Measurements from ENCODE around the gene XRCC4.

XRCC4 gene

DNA sequence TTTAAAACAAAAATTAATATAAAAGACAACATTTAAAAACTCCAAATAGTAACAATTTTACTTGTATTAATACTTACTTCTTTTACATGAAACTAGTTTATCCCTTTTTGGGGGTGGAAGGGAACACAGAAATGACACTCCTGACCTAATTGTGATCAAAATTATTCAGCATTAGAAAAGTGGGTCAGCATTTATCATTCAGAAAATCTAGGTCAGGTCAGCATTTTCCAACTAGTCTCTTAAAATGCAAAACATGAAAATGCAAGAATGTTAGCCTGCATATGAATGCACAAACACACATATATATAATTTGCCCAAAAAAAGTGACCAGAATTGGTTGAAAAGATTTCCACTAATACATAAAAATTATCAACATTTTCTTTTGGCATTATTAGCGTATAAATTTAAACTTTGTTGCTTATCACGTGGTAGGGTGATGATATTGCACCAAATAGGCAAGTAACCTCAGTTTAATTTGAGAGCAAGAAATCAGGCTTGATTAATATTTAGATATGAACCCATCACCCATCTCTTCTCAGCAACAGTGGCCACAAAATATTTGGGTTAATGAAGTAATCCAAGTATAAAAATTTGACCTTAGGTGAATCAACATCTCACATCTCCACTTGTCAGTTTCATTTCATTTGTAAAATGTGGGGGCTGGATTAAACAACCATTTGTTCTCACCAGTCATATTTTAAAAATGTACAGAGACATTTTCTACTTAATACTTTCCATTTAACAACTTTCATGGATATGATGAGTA lies 5.9 kb upstream of the XRCC4 start:
- no peak for DNase-seq (ENCODE audit: low read depth in 2 of 3, low spot score in 1 of 3)

DNA sequence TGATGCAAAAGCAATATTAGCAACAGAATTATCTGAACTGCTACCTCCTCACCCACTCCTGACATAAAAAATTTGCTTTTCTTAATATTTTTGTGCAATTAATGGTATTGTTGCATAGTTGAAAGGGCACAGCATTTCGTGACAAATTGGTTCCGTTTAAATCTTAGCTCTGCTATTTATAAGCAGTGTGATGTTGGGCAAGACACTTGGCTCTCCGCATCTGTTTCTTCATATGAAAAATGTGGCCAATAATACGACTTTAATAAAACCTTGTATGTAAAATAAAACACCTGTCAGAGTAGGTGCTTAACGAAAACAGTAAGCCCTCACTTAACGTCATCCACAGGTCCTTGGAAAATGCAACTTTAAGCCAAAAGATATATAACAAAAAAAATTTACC lies 4.4 kb upstream of the XRCC4 start:
- DNase-seq (ENCODE audit: low read depth in 2 of 3, low spot score in 1 of 3), result no peak

DNA sequence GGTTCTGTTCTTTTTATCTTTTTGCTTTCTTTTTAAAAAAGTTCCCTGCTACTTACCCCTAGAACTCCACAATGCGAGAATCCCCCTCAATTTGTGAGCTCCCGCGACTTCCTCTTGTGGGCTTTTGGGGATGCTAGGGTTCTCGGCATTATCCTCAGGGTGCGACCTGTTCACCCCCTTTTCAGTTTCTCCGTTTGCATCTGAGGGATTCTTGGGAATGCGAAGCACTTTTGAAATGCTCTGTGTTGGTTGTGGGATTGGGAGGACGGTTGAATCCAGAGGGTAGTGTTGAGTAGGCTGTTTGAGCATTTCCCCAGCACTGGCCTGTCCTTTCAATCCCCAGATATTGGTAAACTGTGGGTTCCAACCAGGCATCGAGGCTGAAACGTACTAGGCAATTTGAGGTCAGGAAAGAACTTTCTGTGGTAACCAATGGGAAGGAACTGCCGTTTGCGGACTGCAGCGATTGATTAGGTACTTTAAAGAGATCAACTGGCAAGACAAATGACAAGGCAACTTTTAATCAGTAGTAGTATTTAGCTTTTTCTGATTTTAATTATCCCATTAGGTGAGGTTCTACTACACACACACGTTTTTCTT lies 415 bp downstream of the XRCC4 start:
- DNase-seq (ENCODE audit: low read depth in 2 of 3, low spot score in 1 of 3), result peak in 1 of 3 donors; percentile 5

DNA sequence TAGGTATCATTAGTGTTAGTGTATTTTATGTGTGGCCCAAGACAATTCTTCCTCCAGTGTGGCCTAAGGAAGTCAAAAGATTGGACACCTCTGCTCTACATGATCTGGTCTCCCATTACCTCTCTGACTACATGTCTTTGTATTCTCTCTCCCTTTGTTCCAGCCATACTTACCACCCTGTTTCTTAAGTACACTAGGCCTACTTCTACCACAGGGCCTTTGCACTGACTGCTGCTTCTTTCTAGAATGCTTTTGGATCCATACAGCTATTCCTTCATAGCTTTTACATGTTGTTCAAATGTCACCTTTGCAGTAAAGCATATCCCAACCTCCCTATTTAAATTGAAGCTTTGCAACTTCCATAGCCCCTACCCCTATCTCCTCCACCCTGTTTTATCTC lies 5.4 kb downstream of the XRCC4 start:
- no peak for DNase-seq (ENCODE audit: low read depth in 2 of 3, low spot score in 1 of 3)

DNA sequence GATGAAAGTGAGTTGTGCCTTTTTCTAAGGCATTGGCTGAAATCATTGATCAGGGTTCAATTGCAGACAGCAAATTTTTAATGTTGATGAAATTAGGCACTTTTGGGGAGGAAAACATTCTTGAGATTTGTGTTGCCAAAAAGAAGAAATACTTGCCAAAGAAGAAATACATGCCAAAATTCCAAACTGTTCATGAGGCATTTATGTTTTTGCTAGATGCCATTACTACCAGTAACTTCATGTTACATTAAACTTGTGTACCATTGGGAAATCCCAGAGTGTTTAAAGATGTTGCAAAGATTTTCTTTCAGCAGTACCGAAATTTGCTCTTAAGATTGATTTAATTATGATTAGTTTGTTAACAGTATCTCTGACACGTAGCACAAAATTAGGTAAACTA lies 7.0 kb downstream of the XRCC4 start:
- no peak for DNase-seq (ENCODE audit: low read depth in 2 of 3, low spot score in 1 of 3)

DNA sequence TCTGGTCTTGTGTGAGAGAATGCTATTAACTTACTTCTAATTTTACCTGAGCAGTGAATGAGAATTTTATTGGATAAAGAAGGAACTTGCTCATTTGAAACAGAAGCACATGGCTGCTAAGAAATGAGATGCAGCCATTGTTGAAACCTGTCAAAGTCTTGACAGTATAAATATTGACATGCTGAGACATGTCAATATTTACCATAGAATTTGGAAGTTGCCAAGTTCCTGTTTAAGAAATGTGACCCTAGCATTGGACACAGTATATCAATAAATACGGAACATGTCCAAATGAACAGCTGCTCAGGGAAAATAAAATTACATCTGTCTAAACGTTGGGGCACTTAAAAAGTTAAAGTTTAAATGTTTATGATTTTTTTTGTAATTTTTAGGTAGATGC lies 7.8 kb downstream of the XRCC4 start:
- DNase-seq (ENCODE audit: low read depth in 2 of 3, low spot score in 1 of 3), result no peak

DNA sequence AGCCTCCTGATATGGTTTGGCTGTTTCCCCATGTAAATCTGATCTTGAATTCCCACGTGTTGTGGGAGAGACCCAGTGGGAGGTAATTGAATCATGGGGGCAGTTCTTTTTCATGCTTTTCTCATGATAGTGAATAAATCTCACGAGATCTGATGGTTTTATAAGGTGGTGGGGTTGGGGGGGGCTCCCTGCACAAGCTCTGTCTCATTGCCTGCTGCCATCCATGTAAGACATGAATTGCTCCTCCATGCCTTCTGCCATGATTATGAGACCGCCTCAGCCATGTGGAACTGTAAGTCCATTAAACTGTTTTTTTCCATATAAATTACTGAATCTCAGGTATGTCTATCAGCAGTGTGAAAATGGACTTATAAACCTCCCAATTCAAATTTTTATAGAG lies 12.8 kb downstream of the XRCC4 start:
- DNase-seq (ENCODE audit: low read depth in 2 of 3, low spot score in 1 of 3), result no peak

DNA sequence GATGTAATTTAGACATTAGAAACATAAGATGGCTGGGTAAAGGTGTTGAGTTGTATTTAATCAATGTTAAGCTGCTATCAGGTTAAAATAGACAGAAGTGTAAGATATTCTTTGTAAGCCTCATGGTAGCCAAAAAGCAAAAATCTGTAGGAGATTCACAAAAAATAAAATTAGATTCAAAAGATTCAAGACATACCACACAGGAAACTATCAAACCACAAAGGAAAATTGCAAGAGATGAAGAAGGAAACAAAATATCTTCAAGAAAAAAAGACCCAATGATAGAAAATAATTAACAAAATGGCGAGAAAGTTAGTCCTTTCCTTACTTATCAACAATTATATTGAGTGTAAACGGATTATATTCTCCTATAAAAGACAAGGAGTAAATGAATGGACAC lies 15.3 kb downstream of the XRCC4 start:
- no peak for DNase-seq (ENCODE audit: low read depth in 2 of 3, low spot score in 1 of 3)

DNA sequence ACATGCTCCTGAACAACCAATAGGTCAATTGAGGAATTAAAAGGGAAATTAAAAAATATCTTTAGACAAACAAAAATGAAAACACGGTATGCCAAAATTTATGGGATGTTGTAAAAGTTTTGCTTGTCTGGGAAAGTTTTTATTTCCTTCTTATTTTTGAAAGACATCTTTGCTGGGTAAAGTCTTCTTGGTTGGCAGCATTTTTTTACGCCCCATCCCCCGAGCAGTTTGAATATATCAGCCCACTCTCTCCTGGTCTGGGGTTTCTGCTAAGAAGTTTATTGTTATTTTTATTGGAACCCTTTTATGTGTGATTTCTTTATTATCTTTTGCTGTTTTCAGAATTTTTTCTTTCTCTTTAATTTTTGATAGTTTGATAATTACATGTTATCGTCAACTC lies 16.3 kb downstream of the XRCC4 start:
- no peak for DNase-seq (ENCODE audit: low read depth in 2 of 3, low spot score in 1 of 3)

DNA sequence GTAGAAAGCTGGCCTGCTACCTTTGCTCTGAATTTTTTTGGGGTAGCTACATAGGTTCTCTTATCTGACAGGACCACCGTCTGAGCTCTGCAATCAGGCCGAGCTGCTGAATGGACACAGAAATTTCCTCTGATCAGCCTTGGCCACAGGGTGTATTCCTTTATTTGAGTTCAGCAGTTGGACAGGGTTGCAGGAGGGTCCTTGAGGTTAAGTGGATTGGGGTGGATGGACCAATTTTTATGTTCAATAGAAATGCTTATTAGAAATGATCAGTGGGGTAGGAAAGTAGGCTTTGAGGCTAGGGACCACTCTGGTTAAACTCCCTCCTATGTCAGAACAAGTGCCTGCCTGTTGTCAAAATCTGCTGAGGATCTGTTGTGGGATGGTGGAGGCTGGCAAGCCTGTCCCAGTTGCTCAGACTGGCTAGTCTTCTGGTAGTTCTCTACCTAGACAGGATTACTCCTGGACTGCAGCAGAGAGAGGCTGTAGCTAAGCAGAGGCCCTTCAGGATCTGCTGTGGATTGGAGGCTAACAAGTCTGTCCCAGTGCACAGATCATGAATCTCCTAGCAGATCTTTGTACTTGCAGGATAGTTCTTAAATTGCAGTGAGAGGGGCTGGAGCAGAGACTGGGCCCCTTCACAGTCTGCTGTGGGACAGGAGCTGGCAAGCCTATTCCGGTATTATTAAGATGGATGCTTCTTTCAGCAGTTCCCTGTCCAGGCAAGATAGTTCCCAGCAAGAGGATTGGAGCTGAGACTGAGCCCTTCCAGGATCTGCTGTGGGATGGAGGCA lies 18.0 kb downstream of the XRCC4 start:
- DNase-seq (ENCODE audit: low read depth in 2 of 3, low spot score in 1 of 3), result no peak

DNA sequence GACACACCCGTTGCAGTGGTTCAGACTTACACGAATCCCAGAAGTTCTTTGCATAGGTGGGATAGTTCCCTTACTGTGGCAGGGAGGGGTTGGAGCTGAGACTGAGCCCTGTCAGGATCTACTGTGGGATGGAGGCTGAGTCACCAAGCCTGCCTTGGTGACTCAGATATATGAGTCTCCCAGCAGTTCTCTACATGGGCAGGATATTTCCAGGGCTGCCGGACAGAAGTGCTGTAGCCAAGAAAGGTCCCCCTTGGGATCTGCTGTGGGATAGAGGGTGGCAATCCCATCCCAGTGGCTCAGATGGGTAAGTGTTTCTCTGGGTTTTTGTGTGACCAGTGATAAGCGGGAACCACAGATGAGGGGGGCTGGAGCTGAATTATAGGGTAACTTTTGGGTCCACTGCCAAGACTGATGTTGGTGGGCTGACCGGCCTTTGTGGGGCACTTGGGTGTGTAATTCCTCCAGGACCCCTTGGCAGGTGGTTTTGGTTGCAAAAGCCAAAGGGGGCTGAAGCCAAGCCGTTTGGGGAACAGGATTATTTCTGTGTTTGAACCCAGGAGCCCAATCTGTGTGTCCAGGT lies 18.7 kb downstream of the XRCC4 start:
- no peak for DNase-seq (ENCODE audit: low read depth in 2 of 3, low spot score in 1 of 3)

DNA sequence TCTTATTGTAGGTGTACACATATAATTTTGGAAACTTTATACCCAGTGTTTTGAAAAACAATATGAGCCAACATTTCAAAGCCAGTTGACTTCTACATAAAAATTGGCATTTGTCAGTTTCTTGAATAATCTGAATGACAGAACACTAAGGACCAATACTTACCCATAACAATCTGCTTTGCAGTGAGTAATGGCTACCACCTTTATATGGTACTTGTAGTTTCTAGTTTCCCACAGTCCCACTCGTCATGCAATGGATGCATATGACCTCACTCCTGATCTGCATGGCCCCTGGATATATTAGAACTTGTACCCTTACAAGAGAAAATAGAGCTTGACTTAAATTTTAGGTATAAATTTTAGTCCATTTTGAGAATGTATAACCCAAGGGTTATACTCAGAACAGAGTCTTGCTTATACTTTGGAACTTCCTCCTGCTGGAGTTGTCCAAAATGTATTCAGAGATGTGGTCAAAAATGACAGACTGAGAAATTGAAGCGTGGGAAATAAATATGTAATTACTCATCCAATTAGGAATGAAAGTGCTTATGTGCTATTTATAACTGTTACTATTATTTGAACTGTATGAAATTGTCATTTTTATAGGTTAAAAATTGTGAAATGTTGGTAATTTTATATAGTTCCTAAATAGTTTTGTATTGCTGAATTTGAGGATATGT lies 19.5 kb downstream of the XRCC4 start:
- DNase-seq (ENCODE audit: low read depth in 2 of 3, low spot score in 1 of 3), result no peak

DNA sequence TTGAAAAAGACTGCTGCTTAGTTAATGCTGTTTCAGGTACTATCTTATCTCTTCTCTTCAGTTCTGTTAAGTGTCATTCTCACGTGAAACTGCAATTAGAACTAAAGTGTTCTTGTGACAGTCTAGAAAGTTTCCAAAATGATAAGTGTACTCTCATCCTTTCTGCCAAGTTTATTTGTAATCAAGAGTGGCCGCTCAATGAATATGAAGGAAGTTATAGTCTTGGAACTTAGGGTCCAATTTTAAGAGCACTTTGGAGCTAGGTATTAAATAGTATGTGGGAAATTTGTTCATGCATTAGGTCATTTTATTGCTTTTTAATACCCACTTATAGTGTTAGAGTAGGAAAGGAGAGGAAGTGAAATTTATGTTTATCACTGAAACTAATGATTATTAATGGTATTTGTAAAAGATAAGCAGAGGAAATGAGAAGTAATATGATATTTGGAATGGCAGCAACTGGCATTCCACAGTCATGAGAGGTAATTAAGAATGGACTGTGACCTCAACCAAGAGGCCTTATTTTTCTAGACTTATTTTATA lies 20.4 kb downstream of the XRCC4 start:
- no peak for DNase-seq (ENCODE audit: low read depth in 2 of 3, low spot score in 1 of 3)

DNA sequence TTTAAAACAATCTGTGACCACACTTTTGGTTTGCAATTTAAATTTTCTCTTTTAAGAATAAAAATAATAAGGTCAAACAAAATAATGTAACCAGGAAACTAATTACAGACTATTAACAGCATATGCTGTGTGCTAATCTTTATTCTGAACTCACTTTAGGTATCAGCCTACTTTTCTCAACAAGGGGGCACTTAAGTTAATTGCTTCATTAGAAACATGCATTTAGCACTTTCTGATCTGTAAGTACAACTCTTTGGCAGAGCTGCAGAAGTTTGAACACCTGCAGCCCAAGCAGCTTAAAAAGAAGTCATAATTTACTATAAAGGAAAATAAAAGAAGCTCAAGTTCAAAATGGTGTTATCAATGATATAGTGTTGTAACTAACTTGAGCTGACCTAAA lies 21.7 kb downstream of the XRCC4 start:
- no peak for DNase-seq (ENCODE audit: low read depth in 2 of 3, low spot score in 1 of 3)

DNA sequence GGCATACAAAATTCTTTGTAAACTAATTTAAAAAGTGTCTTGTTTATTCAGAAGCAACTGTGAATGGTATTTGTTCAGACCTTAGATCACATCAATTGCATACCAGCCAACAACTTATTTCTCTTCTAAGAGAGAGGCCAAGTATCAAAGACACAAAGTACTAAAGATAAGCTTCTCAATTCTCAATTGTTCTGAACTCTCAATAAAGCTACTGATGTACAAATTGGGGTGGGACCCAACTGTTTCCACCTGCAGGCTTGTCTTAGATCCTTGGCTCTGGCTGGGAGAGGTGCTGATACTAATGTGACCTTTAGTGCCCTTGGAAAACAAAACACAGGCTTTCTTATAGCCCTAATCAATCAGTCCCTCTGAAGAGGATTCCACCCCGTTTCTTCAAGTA lies 22.1 kb downstream of the XRCC4 start:
- no peak for DNase-seq (ENCODE audit: low read depth in 2 of 3, low spot score in 1 of 3)

DNA sequence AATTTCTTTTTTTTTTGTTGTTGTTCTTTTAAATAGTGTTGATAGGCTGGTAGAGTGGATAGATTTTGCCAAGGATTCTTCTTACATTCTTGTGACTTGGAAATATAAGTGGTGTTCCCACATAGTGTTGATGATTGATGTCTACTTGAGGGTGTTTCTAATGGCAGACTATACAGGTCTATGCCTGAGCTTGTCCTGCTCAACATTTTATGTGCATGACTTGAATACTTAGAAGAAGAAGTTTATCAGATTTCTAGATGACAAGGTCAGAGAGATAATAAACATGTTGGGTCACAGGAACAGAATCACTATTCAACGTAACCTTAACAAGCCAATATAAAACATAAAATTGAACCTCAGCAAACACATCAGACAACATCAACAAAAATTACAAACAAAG lies 24.2 kb downstream of the XRCC4 start:
- DNase-seq (ENCODE audit: low read depth in 2 of 3, low spot score in 1 of 3), result no peak

DNA sequence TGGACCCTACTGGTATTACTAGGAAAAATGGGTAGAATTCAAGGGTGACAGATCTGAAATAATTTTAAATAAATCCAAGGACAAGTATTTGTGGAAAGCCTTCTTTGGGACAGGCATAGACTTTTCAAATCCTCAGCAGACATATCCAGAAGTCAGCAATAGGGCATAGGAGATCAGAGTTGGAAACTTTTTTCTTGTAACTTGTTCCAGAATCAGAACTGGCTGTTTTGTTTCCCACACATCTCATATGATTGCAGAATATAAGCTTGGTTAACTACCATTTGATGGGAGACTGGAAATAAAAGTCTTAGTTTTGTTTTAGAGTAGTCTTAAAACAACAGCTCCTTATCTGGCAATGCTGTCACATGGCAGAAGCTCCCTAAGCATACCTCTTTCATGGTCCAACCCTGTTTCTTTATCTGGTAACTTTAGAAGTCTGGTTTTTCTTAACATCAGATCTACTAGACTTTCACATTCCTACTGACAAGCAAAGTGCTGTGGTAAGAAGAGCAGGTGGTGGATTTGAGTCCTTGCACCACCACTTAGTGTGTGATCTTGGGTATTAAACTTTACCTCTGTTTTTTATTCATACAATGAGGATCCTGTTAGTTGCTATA lies 25.1 kb downstream of the XRCC4 start:
- no peak for DNase-seq (ENCODE audit: low read depth in 2 of 3, low spot score in 1 of 3)

DNA sequence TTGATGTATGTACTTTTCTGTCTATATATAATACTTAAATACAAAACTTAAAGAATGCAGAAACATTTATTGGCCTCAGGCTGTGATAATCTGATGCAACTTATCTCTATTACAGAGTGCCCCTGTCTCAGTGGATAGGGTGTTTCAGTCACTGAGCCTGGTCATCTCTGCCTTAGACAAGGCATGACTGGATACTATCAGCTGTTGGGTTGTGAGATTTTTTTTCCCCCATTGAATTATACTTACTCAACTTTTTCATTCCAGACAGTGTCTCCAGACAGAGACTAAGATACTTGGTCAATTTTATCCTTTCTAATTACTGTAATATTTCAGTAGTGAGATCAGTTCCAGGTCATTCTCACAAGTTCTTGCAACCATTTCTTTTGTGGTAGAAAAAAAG lies 26.7 kb downstream of the XRCC4 start:
- no peak for DNase-seq (ENCODE audit: low read depth in 2 of 3, low spot score in 1 of 3)

DNA sequence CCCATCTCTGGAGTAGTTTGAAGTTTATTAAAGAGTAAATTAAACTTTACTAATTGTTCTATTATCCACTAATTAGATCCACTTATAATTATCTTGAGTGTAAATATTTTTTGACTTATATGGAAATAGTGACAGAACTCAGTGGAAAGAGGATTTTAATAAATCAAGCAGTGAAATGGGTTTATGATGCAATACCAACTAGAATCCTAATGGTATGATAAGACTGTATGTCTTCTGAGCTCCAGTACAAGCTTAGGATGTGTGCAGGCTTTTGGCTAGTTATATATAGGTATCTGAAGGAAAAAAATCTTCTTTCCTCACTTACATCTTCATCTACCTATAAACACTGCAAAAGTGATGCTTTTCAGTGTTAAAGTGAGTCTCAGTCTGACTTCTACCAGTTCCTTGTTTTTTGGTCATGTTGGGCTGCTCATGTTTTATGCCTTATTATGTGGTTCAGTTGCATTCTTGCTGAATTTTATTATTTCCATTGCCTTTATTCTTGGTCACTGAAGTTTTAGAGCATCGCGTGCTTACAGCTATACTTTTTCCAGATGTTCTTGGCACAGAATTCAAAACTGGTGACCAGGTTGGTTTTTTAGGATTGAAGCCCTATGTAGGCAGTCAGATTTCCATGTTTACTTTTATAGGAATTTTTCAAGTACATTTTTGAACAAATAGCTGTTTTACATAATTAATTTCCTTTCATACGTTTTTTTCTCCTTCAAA lies 30.5 kb downstream of the XRCC4 start:
- no peak for DNase-seq (ENCODE audit: low read depth in 2 of 3, low spot score in 1 of 3)

DNA sequence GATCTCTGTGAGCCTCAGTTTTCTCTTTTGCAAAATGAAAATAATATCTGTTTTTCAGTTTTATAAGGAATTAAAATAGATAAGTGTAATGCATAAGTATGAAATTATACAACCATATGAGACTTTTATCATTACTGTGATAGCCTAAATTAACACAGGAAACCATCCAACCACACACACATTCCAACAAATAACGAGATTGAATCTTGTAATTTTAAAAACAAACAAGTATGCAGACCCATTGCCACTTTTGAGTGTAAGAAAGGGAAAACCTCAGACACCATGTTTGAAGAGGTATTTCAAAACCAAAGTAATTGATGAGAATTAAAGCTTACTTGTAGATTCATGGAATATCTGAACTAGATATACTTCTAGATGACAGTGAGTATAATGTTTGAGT lies 32.0 kb downstream of the XRCC4 start:
- DNase-seq (ENCODE audit: low read depth in 2 of 3, low spot score in 1 of 3), result no peak
